Measurements from ENCODE around the gene SIM1.

The SIM1 gene

GRCh38 chr6:100470422-100471120, 5.8 kb upstream of the SIM1 start:
- DNase-seq (ENCODE audit: low read depth) = no peak

GRCh38 chr6:100469101-100469859, 4.6 kb upstream of the SIM1 start:
- no peak for DNase-seq (ENCODE audit: low read depth)

- no peak for DNase-seq (ENCODE audit: low read depth)
These were observed 3.4 kb upstream of the SIM1 start for GRCh38 chr6:100468016-100468622.

DNA sequence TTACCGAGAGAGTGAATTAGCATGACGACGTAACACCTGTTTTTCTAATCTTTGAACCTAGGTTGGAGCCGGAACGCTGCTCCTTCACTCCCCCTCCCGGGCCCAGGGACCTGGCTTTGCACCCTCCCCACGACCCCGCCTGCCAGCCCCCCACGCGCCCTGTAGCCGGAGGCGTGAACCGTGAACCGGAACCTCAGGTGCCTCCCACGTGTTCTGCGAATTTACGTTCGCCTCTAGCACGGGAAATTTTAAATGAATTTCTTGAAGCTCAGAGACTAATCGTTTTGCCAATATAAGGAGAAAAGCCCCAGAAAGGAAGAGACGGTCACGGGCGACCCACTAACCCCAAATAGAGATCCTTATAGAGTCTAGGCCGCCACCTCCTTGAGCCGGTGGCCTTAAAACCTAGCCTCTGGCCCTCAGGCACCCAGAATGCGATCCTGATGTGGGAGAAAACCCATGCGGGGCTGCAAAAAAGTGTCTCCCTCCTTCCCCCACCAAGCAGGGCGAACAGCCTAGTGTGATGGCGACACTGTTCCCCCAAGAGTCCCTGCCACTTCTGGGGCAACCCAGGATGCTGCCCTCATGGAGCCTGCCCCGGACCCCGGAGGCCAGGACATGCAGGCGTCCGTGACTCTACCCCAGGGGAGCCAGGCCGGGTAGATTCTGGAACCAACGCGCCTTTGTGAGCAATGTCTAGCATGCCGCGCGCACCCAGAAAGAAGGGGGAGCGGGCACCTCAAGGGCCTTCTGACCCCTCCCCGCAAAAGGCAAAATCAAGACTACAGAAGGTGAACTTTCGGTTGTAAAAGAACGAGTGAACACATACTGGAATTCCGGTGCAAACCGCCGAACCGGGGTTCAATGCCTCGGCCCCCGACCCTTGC, 2.7 kb upstream of the SIM1 start:
- no peak for DNase-seq (ENCODE audit: low read depth)

DNA sequence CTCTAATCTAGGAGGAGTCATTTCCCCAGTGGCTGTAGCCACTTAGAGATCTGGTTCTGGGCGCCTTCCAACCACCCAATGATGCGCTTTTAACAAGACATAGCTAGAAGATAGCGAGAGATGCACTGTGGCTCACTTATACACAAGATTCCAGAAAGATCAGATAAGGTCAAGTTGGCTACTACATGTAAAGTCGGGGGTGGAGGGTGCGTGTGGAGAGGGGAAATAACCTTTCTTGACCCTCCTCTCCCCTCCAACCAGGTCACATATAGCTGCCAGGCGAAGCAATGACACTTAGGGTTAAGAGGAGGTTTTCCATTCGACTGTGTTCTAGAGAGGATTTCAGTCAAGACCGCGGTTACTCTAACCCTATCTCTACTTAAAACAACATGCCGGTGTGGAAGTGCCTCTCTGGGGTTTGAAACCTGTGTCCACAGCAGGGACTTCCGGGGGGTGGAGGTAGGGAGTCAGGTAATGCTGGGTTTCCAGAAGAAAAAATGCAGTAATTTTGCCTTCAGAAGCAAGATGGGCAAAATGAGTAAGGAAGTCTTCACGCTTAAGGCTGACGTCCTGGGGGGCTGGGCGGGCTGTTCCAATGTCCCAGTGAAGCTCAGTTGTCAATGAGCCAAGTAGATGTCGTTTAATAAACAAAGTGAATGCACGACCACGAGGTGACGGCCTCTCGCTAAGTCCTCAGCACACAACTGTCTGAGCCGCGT, 1.8 kb upstream of the SIM1 start:
- no peak for DNase-seq (ENCODE audit: low read depth)

- no peak for DNase-seq (ENCODE audit: low read depth)
These were observed 1.1 kb upstream of the SIM1 start for GRCh38 chr6:100465701-100466409.

DNA sequence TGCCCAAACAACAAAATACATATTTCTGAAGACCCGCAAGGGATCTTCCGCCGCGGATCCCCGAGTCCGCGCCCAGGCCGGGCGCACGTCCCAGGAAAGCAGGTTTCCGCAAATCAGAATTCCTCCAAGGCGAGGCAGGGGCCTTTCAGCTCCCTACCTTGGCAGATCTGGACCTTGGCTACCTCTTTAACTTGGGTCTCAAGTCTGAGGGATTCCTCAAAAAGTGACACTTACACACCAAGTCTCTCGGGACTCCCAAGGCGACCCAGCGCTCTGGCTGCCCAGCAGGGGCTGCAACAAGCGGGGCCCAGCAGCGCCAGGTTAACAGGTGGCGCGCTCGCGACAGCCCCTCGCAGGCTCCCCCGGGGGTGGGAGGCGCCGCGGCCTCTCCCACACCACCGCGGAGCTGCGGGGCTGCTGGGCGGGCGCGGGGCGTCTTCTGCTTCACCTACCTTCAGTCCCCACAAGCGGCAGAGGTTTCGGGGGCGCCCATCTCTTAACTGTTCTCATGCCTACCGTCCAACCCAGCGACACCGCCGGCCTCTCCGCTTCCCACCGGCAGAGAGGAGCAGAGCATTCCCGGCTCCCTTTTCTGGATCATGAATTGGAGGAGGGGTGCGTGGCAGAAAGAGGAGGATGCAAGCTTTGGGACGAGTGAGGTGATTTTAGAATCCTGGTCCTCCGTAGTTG, 414 bp downstream of the SIM1 start:
- DNase-seq (ENCODE audit: low read depth) = no peak

DNA sequence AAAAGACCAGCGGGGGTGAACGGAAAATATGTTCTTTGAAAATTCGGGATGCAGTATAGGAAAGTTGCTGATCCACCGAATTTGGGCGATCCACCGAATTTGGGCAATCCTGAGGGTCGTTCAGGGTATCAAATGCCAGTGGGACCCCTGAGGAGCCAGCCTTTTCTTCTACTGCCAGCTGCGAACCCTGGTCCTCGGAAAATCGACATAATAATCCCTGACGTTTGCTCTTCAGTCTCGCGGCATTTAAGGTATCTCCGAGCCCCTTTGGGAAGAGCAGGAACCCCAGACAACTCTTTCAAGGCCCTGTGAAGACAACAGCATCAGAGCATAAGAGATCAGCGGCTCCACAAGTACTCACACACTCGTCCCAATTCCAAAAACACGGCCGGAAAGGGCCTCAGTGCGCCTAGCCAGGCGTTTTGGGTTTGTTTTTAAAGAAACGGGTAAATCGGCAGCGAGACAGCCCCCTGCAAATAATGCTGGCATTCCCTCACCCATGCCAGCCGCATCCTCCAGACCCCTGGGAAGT, 1.0 kb downstream of the SIM1 start:
- DNase-seq (ENCODE audit: low read depth) = no peak

DNA sequence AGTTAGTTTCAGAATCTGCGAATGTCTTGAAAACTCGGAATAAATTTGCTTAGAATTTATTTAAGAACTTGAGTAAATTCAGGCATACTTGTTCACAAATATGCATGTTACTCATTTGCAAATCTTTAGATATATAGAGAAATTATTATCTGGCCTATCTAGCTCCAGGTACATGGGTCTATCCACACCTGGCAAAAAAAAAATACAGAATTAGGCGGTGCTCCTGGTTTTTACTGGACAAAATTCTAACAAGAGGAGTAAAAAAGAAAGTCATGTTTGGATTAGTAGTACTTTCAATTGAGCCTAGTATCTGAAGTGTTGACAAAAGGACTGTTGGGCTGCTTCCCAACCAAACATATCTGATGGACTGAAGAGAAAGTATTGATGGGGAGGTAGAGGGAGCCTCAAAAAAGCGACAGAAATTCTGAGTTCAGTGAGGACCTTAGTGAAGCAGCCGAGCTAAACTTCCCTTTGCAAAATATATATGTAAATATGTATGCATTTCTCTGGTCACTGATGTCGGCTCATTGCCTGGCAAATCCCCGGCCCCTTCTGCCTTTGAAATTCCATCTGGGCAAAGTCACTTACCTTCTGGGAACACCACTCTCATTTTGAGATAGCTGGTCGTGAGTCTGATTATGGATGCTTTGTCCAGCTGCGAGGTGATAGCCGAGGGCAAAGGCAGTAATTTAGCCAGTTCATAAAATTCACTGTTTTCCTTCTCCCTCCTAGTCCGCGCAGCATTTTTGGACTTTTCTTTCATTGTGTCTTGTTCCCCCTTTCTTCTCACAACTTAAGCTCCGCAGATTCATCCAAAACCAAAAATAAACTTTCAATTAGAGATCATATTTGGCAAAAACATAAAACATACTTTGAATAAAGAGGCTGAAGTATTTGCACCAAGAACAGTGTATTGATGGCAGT, 1.8 kb downstream of the SIM1 start:
- no peak for DNase-seq (ENCODE audit: low read depth)

DNA sequence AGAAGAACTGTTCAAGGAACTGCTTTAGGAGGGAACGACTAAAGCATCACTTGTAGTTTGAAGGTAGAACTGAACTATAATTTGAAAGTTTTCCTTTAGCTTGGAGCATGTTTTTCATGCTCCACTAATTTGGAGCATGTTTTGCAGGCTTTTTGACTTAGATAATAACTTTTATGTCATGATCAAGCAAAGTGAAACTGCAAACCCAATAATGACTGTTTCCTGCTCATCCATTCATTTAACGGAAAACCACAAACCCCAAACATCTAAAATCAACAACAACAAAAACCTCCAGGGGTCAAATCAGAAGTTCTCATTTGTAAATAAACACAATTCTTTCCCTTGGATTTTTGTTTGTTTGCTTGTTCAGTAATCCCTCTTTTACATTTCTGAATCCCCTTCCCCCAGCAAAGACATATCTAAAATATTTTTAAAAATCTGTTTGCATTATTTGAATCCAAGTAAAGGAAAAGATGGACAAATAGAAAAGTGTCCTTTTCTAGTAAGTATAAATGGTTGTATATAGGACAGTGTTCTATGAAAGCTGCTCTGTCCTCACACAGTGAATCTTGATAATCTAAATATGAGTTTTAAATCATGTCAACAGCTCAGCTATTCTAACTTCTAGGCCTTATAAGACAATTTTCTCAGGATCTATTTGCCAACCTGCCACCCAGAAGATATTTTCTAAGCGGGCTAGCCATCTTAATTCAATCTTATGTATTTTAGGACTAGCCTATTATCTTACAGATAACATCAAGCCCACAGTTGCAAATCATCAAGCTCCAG, 2.6 kb downstream of the SIM1 start:
- DNase-seq (ENCODE audit: low read depth) = no peak

DNA sequence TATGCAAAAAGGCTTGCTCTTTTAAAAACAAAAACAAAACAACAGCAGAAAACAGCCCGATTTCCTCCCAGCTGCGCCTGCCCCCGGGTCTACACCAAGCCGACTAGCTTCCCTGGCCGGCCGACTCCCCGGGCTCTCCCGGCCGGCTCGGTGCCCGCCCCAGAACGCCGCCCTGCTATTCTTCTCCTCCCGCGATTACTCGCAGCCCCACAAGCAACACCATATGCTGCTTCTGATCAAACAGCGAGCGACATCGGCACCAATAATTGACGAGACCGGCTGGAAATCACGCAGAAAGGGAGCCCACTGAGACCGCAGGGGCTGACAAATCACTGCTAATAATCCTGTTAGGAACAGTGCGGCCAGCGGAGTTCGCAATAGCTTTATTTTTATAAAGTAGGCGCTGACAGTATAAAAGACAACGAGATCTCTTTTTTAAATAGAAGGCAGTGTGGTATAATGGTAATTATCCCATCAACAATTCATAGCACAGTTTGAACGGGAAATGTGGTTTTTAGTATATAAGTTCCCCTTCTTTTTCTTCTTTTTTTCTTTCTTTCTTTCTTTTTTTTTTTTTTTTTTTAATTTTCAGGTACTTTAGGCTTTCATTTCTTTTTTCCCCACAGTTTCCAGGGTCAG, 3.3 kb downstream of the SIM1 start:
- no peak for DNase-seq (ENCODE audit: low read depth)

GRCh38 chr6:100460650-100461204, 4.0 kb downstream of the SIM1 start:
- DNase-seq (ENCODE audit: low read depth) = no peak

DNA sequence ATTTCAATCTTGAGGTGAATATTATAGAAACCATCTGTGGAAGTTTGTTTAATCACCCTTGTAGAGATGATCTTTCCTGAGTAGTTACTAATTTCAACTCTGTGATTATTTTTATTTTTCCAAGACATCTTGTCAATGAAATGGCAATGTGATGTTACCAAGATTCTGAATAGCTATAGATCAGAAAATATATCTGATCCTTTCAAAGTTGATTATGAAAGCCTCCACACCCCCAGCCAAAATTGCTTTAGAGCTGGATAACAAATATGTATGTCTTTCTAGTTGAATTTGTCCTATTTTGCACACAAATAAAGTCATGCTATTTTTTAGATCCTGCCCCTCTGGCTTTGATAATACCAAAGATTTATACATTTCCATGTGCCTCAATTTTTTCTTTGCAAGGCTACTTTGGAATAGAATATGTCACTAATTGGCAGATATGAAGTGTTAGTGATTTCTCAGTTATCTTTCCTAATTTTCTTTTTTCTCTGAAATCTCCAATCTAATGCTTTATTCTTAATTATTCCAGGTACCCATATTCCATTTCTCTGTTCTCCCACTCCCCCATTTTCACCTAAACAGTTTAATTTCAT, 5.0 kb downstream of the SIM1 start:
- no peak for DNase-seq (ENCODE audit: low read depth)

GRCh38 chr6:100458841-100459591, 5.7 kb downstream of the SIM1 start:
- DNase-seq (ENCODE audit: low read depth) = no peak

DNA sequence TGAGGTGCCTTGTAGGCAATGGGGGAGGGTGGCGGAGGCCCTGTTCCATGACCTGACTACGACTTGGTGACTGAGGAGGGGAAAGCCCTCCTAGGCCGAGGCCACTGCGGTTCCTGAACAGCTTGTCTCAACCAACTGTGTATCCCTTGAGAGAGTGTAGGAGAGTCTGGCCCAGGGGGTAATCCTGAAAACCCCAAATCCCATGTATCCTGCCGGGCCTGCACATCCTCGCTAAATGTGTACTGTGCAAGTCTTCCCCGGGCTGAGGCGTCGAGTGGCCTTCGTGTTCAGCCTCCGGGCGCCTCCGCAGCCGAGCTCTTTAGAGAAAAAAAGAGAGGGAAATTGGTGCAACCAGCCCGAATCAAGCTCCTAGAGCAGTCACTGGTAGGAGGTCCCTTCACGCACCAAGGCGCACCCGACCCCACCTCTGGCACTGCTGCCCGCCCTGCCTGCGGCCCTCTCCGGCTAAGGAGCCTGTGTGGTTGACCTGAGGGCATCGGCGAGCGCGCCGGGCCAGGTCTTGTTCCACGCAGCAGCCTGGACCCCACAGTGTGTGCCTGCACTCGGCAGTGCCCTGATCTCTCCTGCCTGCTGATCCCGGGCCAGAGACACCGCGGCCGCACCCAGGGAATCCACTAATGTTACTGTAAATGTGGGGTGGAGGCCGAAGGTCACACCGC, 7.3 kb downstream of the SIM1 start:
- DNase-seq (ENCODE audit: low read depth) = no peak

GRCh38 chr6:100456908-100457235, 7.8 kb downstream of the SIM1 start:
- DNase-seq (ENCODE audit: low read depth) = no peak
